GM19452 (cell line): ENCODE data around the gene CCDC152.
"Not testable (repeated sequence)": the region's sequence is repeated elsewhere in the genome, so short reads cannot be mapped to it uniquely, and the experiment has no call there.

ENCODE experiments used
- ATAC-seq: cut with Tn5 transposase; IDR thresholded peaks from one replicate; pipeline ENCODE4 v1.9.1; 2021; ENCODE audit not compliant: unreplicated experiment

CCDC152 gene

GRCh38 chr5:42811591-42812446 is 55.2 kb downstream of the CCDC152 start, which contains the start of gene SELENOP:
SELENOP (minus strand) TSS chr5:42811892; CDS start chr5:42808353, 3,539 bp downstream.
- no peak for ATAC-seq

GRCh38 chr5:42812620-42813019 is 56.0 kb downstream of the CCDC152 start:
- ATAC-seq, result no peak

GRCh38 chr5:42813533-42813932 is 56.9 kb downstream of the CCDC152 start:
- no peak for ATAC-seq

GRCh38 chr5:42816546-42816945 is 59.9 kb downstream of the CCDC152 start:
- ATAC-seq, result not testable (repeated sequence)

- ATAC-seq, result no peak
These were observed 63.1 kb downstream of the CCDC152 start for GRCh38 chr5:42819745-42820144.

GRCh38 chr5:42822548-42822947 is 65.9 kb downstream of the CCDC152 start:
- no peak for ATAC-seq

GRCh38 chr5:42824347-42824976 is 67.8 kb downstream of the CCDC152 start:
- no peak for ATAC-seq

GRCh38 chr5:42825422-42826148 is 69.0 kb downstream of the CCDC152 start:
- ATAC-seq, result no peak

- ATAC-seq, result no peak
These were observed 70.3 kb downstream of the CCDC152 start for GRCh38 chr5:42826757-42827515.

GRCh38 chr5:42828671-42829070 is 72.1 kb downstream of the CCDC152 start:
- no peak for ATAC-seq

GRCh38 chr5:42830924-42831323 is 74.3 kb downstream of the CCDC152 start:
- ATAC-seq, result no peak

GRCh38 chr5:42832060-42832459 is 75.4 kb downstream of the CCDC152 start:
- ATAC-seq, result no peak

GRCh38 chr5:42836070-42836769 is 79.6 kb downstream of the CCDC152 start:
- no peak for ATAC-seq

GRCh38 chr5:42837601-42838000 is 81.0 kb downstream of the CCDC152 start:
- ATAC-seq, result no peak

- ATAC-seq, result no peak
These were observed 82.6 kb downstream of the CCDC152 start for GRCh38 chr5:42839196-42839595.

- no peak for ATAC-seq
These were observed 83.7 kb downstream of the CCDC152 start for GRCh38 chr5:42840269-42840668.

GRCh38 chr5:42840842-42841567 is 84.4 kb downstream of the CCDC152 start:
- no peak for ATAC-seq

GRCh38 chr5:42842921-42843641 is 86.5 kb downstream of the CCDC152 start:
- ATAC-seq, result no peak
